RWPE2 (cell line): Measurements from ENCODE around the gene CD3D.

Source experiments
- ATAC-seq: fragments of 200-7000 bp; cut with Tn5 transposase; 3 replicates; pipeline ENCODE4 v1.9.1; 2021; ENCODE audit warnings: low read depth
- DNase-seq: peaks from one replicate; pipeline ENCODE4 v3.0.0-alpha.2; 2020; ENCODE audit warnings: low spot score
- H3K27ac ChIP-seq: fragments of 450-650 bp; 2 replicates; pipeline ENCODE4 v1.5.1; 2017; ENCODE audit warnings: mild to moderate bottlenecking; ENCODE audit not compliant: poor library complexity, severe bottlenecking
- H3K27me3 ChIP-seq: fragments of 250-450 bp; sonication (Bioruptor Pico); 2 replicates; pipeline ENCODE4 v1.5.1; 2021; ENCODE audit warnings: mild to moderate bottlenecking, moderate library complexity; ENCODE audit not compliant: insufficient read depth, poor library complexity, severe bottlenecking
- H3K36me3 ChIP-seq: fragments of 250-450 bp; sonication (Bioruptor Pico); 2 replicates; pipeline ENCODE4 v1.5.1; 2020; ENCODE audit warnings: low read depth, mild to moderate bottlenecking, moderate library complexity
- H3K4me1 ChIP-seq: fragments of 250-450 bp; sonication (Bioruptor Pico); 2 replicates; pipeline ENCODE4 v1.5.1; 2021; ENCODE audit warnings: mild to moderate bottlenecking, moderate library complexity; ENCODE audit not compliant: insufficient read depth, poor library complexity, severe bottlenecking
- H3K4me3 ChIP-seq: fragments of 250-450 bp; sonication (Bioruptor Pico); 2 replicates; pipeline ENCODE4 v1.5.1; 2021; ENCODE audit warnings: mild to moderate bottlenecking, moderate library complexity; ENCODE audit not compliant: severe bottlenecking
- H3K9me3 ChIP-seq: fragments of 250-450 bp; sonication (Bioruptor Pico); 2 replicates; pipeline ENCODE4 v1.5.1; 2021; ENCODE audit warnings: mild to moderate bottlenecking, moderate library complexity; ENCODE audit not compliant: severe bottlenecking
- TF ChIP-seq, protein P1 (sequence below): fragments of 450-650 bp; IDR thresholded peaks from one replicate; pipeline ENCODE4 v1.5.1; 2017; ENCODE audit warnings: mild to moderate bottlenecking, moderate library complexity; ENCODE audit not compliant: poor library complexity, severe bottlenecking

CD3D gene

DNA sequence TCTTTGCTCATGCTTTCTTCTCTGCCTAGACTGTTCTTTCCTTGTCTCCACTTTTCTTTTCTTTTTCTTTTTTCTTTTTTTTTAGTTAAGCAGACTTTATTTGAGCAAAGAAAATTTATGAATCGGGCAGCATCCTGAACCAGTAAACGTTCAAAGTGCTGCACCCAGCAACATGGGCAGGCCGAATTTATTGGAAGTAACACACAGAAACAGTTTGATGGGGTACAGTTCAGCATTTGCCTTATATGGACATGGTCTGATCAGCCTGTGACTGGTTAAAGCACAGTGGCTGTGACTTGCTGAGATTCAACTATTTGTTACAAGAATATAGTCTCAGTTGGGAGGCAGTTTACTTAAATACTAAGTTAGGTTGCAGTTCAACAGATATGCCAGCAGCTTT is 22.0 kb downstream of the CD3D start:
- no peaks in the 10 kb centered on the region for H3K9me3 ChIP-seq
- no peak for ATAC-seq
- no peaks in the 10 kb centered on the region for H3K36me3 ChIP-seq
- peaks cover 10% of the 10 kb centered on the region for H3K4me1 ChIP-seq
- no peaks in the 10 kb centered on the region for H3K27me3 ChIP-seq
- no peak overlapping the region for H3K4me3 ChIP-seq
- no peak overlapping the region for H3K27ac ChIP-seq
- TF ChIP-seq, protein P1, sequence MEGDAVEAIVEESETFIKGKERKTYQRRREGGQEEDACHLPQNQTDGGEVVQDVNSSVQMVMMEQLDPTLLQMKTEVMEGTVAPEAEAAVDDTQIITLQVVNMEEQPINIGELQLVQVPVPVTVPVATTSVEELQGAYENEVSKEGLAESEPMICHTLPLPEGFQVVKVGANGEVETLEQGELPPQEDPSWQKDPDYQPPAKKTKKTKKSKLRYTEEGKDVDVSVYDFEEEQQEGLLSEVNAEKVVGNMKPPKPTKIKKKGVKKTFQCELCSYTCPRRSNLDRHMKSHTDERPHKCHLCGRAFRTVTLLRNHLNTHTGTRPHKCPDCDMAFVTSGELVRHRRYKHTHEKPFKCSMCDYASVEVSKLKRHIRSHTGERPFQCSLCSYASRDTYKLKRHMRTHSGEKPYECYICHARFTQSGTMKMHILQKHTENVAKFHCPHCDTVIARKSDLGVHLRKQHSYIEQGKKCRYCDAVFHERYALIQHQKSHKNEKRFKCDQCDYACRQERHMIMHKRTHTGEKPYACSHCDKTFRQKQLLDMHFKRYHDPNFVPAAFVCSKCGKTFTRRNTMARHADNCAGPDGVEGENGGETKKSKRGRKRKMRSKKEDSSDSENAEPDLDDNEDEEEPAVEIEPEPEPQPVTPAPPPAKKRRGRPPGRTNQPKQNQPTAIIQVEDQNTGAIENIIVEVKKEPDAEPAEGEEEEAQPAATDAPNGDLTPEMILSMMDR, result no peak
- DNase-seq, result no peak

DNA sequence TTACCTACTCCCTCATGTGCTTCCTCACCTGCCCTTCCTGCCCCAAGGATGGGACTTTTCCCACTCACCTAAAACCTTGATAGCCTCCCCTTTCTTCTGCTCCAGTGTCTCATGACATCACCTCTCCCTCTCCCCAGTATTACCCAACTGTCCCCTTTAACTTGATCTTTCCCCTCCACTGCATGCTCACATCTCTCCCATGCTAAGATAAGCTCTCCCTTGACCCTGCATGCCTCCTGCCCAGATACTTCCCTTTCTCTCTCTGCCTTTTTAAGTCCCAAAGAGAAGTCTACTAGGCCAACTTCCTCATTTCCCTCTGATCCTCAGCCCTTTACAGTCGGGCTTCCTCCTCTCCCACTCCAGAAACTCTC is 23.2 kb downstream of the CD3D start:
- TF ChIP-seq, protein P1, result no peak
- H3K27ac ChIP-seq, result no peak overlapping the region
- H3K9me3 ChIP-seq, result no peaks in the 10 kb centered on the region
- ATAC-seq, result no peak
- peaks cover 10% of the 10 kb centered on the region for H3K4me1 ChIP-seq
- no peaks in the 10 kb centered on the region for H3K36me3 ChIP-seq
- no peaks in the 10 kb centered on the region for H3K27me3 ChIP-seq
- no peak overlapping the region for H3K4me3 ChIP-seq
- no peak for DNase-seq

DNA sequence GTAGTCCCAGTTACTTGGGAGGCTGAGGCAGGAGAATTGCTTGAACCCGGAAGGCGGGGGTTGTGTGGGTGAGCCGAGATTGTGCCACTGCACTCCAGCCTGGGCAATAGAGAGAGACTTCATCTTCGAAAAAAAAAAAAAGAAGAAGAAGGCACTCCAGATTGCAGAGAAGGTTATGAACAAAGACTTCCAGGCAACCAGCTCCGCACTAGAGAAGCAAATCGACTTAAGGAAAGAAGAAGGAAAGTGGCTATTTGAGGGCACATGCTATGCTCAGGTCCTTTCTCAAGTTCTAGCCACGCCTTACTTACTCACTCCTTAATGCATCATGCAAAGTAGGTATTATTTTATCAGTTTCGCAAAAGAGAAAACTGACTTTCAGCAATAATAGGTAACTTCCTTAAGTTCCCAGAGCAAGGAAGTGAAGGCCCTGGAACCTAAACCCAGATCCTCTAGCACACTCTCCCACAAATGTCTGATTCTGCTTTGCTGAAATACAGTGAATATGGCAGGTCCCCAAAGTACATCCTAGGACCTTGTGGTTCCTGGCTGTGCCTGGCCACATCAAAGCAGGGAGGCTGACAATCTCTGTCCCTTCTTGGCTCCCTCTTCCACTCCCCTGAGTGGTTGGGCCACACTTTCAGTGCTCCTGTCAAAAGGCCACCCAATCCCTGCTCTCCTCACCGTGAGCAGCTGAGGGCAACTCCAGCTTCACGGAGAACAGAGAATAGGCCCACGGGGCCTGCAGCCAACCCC is 23.7 kb downstream of the CD3D start:
- TF ChIP-seq, protein P1, result no peak
- Histone ChIP-seq H3K9me3 (no peaks in the 10 kb centered on the region), H3K4me1 (peaks cover 10% of the 10 kb centered on the region), H3K4me3 (no peak overlapping the region), H3K36me3 (no peaks in the 10 kb centered on the region), H3K27me3 (no peaks in the 10 kb centered on the region), H3K27ac (no peak overlapping the region)
- ATAC-seq (no peak), DNase-seq (no peak)

DNA sequence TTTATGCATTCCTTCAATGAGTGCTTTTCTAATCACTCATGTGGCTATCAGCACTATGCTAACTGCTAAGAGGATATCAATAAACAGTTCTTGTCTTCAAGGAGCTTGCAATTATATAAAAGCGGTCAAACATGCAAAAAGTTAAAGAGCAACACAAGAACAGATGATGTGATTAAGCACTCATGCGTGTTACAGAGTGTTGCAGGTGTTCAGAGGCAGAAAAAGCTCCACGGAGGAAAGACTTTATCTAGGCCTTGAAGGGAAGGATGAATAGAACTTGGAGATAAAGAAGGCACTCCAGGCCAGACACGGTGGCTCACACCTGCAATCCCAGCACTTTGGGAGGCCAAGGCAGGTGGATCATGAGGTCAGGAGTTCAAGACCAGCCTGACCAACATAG is 24.4 kb downstream of the CD3D start:
- Histone ChIP-seq H3K27ac (no peak overlapping the region), H3K4me3 (no peak overlapping the region), H3K9me3 (no peaks in the 10 kb centered on the region), H3K27me3 (no peaks in the 10 kb centered on the region), H3K36me3 (no peaks in the 10 kb centered on the region), H3K4me1 (peaks cover 10% of the 10 kb centered on the region)
- no peak for ATAC-seq
- no peak for DNase-seq
- TF ChIP-seq, protein P1, result no peak

DNA sequence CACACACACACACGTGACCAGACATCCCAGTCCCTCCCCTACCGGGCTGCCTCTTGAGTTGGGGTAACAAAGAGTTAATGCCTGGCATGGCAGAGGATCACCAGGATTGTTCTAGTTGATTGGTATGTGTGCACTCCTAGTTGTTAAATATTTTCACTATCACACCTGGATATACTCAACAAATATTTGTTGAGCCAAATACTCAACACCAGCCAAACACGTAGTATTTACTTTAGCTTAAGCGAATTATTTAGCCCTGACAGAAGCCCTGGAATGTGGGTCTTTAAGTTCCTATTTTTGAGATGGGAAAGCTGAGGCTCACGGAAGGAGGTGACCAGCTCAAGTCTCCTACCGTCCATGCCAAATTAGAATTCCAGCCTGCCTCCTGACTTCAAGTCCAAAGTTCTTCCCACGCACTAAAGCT is 27.5 kb downstream of the CD3D start:
- ATAC-seq, result no peak
- H3K27ac ChIP-seq, result no peak overlapping the region
- no peak for DNase-seq
- peaks cover 10% of the 10 kb centered on the region for H3K4me1 ChIP-seq
- TF ChIP-seq, protein P1, result no peak
- H3K27me3 ChIP-seq, result no peaks in the 10 kb centered on the region
- no peaks in the 10 kb centered on the region for H3K9me3 ChIP-seq
- H3K36me3 ChIP-seq, result no peaks in the 10 kb centered on the region
- H3K4me3 ChIP-seq, result no peak overlapping the region
